Stimulated activated CD4-positive, alpha-beta T cell treated with anti-CD3 and anti-CD28 coated beads, Interleukin-4, amount 100 ng/mL, for 48 hours (primary cell): ENCODE measurements around the gene RNF144B.
"Not testable (repeated sequence)": the region's sequence is repeated elsewhere in the genome, so short reads cannot be mapped to it uniquely, and the experiment has no call there.

Source experiments
- DNase-seq, 2 donors: peaks; one replicate each; pipeline ENCODE4 v3.0.0-alpha.2; 2020; ENCODE audit warnings: low read depth in 2 of 2

RNF144B gene

DNA sequence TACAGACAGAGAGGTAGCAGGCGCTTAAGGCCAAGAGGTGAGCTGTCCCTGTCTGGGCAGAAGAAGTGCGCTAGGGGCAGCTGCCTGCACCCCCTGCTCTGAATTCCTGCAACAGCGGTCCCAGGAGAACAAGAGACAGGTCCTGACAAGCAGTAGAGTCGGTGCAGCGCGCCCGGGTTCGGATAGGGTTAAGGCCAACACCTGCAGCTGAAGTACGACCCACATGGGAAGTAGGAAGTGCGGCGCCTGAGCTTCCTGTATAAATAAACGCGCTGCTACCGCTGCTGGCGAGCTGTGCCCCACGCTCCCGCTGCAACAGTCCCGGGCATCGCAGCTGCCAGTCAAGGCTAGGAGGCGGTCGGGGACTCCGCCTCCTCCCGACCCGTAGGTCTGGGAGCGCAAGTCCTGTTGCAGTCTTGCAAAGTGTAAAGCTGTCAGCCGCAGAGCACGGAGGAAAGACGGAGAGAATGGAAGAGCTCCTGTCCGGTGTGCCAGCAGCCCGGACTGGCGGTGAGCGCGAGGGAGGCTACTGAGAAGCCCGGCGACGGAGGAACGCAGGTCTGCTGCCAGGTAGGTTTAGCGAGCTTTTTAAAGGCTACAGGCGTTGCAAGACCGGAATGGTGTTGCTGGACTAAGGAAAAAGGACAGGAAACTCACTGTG is at the start of gene RNF144B:
Gene RNF144B (plus strand): TSS at position 290 of the 661 bp plus-strand sequence. CDS start 12,185 bp downstream, outside the sequence.
- DNase-seq: peak; percentile 54 to 55

GRCh38 chr6:18339599-18339998 is 47.6 kb upstream of the RNF144B start:
- DNase-seq: no peak

- DNase-seq: no peak
These were observed 46.2 kb upstream of the RNF144B start for GRCh38 chr6:18340781-18341551.

DNA sequence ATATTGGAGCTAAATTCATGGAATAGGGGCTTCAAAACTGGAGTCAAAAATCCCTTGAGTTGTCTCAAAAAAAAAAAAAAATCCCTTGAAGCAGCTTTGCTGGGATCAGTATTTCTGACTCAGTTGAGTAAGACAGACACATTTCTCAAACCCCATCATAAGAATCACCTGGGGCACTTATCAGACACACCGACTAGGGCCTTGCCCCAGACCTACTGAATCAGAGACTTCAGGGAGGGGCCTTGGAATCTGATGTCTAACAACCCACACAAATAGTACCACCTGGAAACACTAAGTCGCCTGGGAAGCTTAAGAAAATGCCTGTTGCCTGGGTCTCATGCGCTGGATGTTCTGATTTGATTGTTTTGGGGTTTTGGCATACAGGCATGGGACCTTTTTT is 44.9 kb upstream of the RNF144B start:
- no peak for DNase-seq

GRCh38 chr6:18343741-18344140 is 43.4 kb upstream of the RNF144B start:
- DNase-seq: no peak

DNA sequence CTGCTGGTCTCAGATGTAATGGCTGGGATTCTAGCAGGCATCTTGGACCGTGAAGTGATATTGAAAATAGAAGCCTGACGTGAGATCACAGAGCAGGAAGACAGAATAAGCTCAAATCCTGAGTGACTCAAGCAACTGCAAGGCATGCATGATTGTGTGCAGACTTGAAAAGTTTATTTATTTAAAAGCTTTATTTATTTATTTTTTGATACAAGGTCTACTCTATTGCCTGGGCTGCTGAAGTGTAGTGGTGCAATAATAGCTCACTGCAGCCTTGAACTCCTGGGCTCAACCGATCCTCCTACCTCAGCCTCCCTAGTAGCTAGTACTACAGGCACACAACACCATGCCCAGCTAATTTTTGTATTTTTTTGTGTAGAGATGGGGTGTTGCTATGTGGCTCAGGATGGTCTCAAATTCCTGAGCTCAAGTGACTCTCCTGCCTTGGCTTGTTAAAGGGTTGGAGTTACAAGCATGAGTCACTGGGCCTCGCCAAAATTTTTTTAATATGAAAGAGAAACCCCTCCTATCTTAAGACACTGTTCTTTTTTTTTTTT is 40.1 kb upstream of the RNF144B start:
- no peak for DNase-seq

GRCh38 chr6:18347866-18348265 is 39.3 kb upstream of the RNF144B start:
- no peak for DNase-seq

GRCh38 chr6:18349386-18349785 is 37.8 kb upstream of the RNF144B start:
- no peak for DNase-seq

- no peak for DNase-seq
These were observed 36.9 kb upstream of the RNF144B start for GRCh38 chr6:18350271-18350670.

DNA sequence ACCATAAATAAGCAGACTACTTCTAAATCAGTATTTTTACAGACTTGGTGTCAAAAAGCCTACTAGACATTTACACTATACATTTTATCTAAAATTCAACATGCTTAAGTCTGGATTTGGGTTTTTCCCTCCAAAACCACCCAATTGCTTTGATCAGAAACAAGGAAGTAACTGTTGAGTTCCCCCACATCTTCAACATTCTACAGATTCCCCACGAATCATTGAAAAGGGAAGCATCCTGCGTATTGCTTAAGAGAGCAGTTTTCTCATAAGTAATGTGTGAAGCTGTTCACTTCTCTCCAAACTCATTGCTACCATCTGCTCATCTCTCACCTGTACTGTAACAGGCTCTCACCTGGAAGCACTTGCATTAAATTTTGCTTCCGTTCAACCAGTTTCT is 36.4 kb upstream of the RNF144B start:
- no peak for DNase-seq

GRCh38 chr6:18352001-18352400 is 35.1 kb upstream of the RNF144B start:
- DNase-seq: no peak

DNA sequence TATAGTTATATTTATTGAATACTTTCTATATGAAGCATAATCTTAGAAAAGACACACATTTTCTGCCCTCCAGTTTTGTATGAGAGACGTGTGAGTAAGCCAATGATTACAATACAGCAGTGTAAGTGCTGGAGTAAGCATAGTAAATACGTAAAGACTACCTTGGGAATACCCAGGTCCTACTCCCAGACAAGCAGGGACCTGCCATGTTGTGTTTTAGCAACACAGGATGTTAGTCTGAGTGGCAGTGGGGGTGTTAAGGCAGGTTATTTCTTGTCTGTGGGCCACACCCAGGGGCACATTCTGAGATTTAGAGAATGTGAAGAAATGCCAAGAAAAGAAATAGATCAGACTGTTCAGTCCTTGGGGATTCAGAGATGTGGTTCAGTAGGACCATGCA is 34.3 kb upstream of the RNF144B start:
- DNase-seq: no peak

- DNase-seq: no peak
These were observed 33.9 kb upstream of the RNF144B start for GRCh38 chr6:18353251-18353650.

GRCh38 chr6:18357546-18357945 is 29.6 kb upstream of the RNF144B start:
- not testable (repeated sequence) for DNase-seq

- no peak for DNase-seq
These were observed 27.8 kb upstream of the RNF144B start for GRCh38 chr6:18359237-18359885.

GRCh38 chr6:18360188-18360587 is 27.0 kb upstream of the RNF144B start:
- DNase-seq: no peak

GRCh38 chr6:18362058-18362561 is 25.0 kb upstream of the RNF144B start:
- no peak for DNase-seq

- DNase-seq: no peak
These were observed 23.4 kb upstream of the RNF144B start for GRCh38 chr6:18363746-18364145.

DNA sequence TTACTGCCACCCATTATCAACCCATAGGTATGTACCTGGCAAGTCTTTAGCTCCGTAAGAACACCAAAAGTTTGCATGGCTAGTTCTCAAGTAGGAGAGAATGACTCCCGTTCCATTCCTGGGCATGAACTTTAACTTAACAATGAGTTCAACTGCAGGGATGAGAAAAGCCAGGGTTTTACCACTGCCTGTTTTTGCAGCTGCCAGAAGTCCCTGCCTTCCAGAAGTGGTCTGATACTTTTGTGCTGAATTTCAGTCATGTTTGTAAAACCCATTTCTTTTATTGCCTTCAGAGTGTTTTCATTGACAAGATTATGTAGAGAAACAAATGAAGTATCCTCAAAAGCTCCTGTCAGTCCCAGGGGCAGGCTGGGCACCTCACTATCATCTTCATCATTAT is 22.6 kb upstream of the RNF144B start:
- DNase-seq: not testable (repeated sequence)

DNA sequence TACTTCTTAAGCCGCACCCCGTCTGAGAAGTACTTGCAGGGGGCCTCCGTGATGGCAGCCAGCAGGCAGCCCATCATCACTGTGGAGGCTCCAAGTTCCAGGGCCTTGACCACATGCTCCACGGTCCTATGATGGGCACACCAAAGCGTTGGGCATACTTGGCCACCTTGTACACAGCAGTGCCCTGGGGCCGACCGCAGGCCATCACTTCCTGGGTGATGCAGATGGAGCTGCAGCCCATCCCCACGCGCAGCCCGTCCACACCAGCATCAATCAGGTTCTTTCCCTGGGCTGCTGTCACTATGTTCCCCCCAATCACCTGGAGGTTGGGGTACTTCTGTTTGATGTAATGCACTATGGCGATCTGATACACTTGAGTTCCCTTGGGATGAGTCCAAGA is 19.8 kb upstream of the RNF144B start:
- DNase-seq: no peak

GRCh38 chr6:18368277-18369105 is 18.7 kb upstream of the RNF144B start:
- no peak for DNase-seq
